Pancreas (tissue), 10 donors: ENCODE results near the gene ENDOV. TPM values are rescaled to one million over a fixed set of nuclear protein-coding genes. Genes with fewer than 3 reads are reported as not detected.

ENCODE experiments used
- ATAC-seq, 4 donors: fragments of 200-7000 bp; cut with Tn5 transposase; one replicate each; pipeline versions ENCODE4 v1.8.0 to v1.9.1; 2020; ENCODE audit warnings: mild to moderate bottlenecking in 4 of 4, moderate library complexity in 4 of 4
- DNase-seq, 6 donors: peaks; one replicate each; pipeline ENCODE4 v3.0.0-alpha.2; 2020
- FAIRE-seq: peaks from 2 replicates; lab custom pipeline; 2012; peaks lifted over from hg19 to GRCh38; lab: Jason Lieb, UNC
- H3K27ac ChIP-seq, 4 donors: fragments of 200-600 bp; sonication (generic); 1 replicate in 3 of 4; 2 replicates in 1 of 4; pipeline versions ENCODE4 v1.5.0 to v1.8.0; 2020
- H3K27me3 ChIP-seq, 4 donors: fragments of 200-600 bp; one replicate each; pipeline ENCODE4 v1.8.0; 2021
- H3K36me3 ChIP-seq, 3 donors: fragments of 200-600 bp; sonication (generic) in 1 of 3; one replicate each; pipeline versions ENCODE4 v1.5.0 to v1.8.0; 2020 to 2021
- H3K4me1 ChIP-seq, 3 donors: fragments of 200-600 bp; one replicate each; pipeline ENCODE4 v1.8.0; 2021
- H3K4me3 ChIP-seq, 4 donors: fragments of 200-600 bp; sonication (generic) in 2 of 4; one replicate each; pipeline versions ENCODE4 v1.5.0 to v1.8.0; 2020 to 2021
- H3K9me3 ChIP-seq, 4 donors: fragments of 200-600 bp; one replicate each; pipeline ENCODE4 v1.8.0; 2021
- CTCF ChIP-seq, 4 donors: fragments of 200-600 bp; sonication (generic) in 3 of 4; IDR thresholded peaks; one replicate each; pipeline versions ENCODE4 v1.5.0 to v1.8.0; 2021; ENCODE audit warnings: antibody characterized with exemption in 4 of 4
- WGBS, 2 donors: extraction: QIAGEN DNeasy Blood & Tissue Kit; methylation state at CpG; one replicate each; pipeline ENCODE4 v1.1.7; 2013; 5-methylcytosine and 5-hydroxymethylcytosine counted together
- intact Hi-C, 3 donors: fragments of 100-400 bp; cut with DNase I; formaldehyde crosslinking; loops; one replicate each; pipeline versions ENCODE4 v1.11.1 to v1.14.2; 2022
- polyA plus RNA-seq, 2 donors: library from polyadenylated mRNA; stranded (reverse); fragments of 200-250 nt; gene quantifications; one replicate each; pipeline ENCODE4 v1.2.3, GENCODE V29; 2013
- total RNA-seq, 6 donors: library from RNA; stranded (reverse); fragmentation: NEBNext Ultra II Directional in 4 of 6; extraction: Animal tissue kit (Norgen Biotek cat#: 25700) in 4 of 6; gene quantifications; one replicate each; pipeline versions ENCODE4 v1.2.1 to v1.2.4, GENCODE V29; 2021 to 2023
- donor health status: healthy with polysubstance abuse.
- donor health status: DM: no; HTN: no; CAD: no; lungs with moderate emphysema.
- donor health status: DM: no; HTN: no; CAD: no.
- donor health status: control.
- donor health status: control.
- donor health status: Bipolar disorder and iron deficiency.
- donor health status: DM: yes; HTN: yes; CAD: no.
- donor health status: DM: no; HTN: no; CAD: no.
- donor health status: DM: no; HTN: no; CAD: no.
- donor health status: DM: yes; HTN: yes; CAD: no.

Gene ENDOV
- total and polyA plus RNA-seq, 8 donors, result 8.7 to 20.4 (median 12.9) TPM

GRCh38 chr17:80442764-80443163, 27.8 kb downstream of the ENDOV start:
- DNase-seq (no peak), FAIRE-seq (no peak), ATAC-seq (no peak)
- intact Hi-C loops, result no loop called here
- Histone ChIP-seq H3K36me3 (no peaks in the 10 kb centered on the region), H3K27ac (no peak overlapping the region), H3K4me3 (no peak overlapping the region), H3K27me3 (no peaks in the 10 kb centered on the region), H3K4me1 (peaks cover 0 to 8% (median 6%) of the 10 kb centered on the region in 3 donors), H3K9me3 (no peaks in the 10 kb centered on the region)
- 69 to 93% methylated on average over 4 of the region's 4 CpGs for WGBS, 2 donors
- TF ChIP-seq CTCF (IDR thresholded peaks at IDR 0.05), result no peak

GRCh38 chr17:80443498-80443897, 28.5 kb downstream of the ENDOV start:
- no peak for TF ChIP-seq CTCF (IDR thresholded peaks at IDR 0.05)
- intact Hi-C loops, result no loop called here
- DNase-seq (peak in 2 of 6 donors; percentile 18 to 56), ATAC-seq (no peak), FAIRE-seq (no peak)
- WGBS, 2 donors, result 33 to 71% methylated on average over 9 to 12 of the region's 12 CpGs
- Histone ChIP-seq H3K4me3 (no peak overlapping the region), H3K27me3 (no peaks in the 10 kb centered on the region), H3K27ac (no peak overlapping the region), H3K4me1 (peaks cover 0 to 8% (median 6%) of the 10 kb centered on the region in 3 donors), H3K36me3 (no peaks in the 10 kb centered on the region), H3K9me3 (no peaks in the 10 kb centered on the region)

GRCh38 chr17:80443916-80444643, 29.1 kb downstream of the ENDOV start:
- no peak for TF ChIP-seq CTCF (IDR thresholded peaks at IDR 0.05)
- Histone ChIP-seq H3K9me3 (no peaks in the 10 kb centered on the region), H3K4me3 (no peak overlapping the region), H3K36me3 (no peaks in the 10 kb centered on the region), H3K27ac (no peak overlapping the region), H3K4me1 (peaks cover 0 to 8% (median 6%) of the 10 kb centered on the region in 3 donors), H3K27me3 (no peaks in the 10 kb centered on the region)
- intact Hi-C loops, result no loop called here
- WGBS, 2 donors, result 69 to 78% methylated on average over 29 to 31 of the region's 31 CpGs
- peak in 2 of 6 donors; percentile 19 to 62 for DNase-seq
- no peak for ATAC-seq
- no peak for FAIRE-seq

- ATAC-seq (no peak), DNase-seq (peak in 1 of 6 donors; percentile 69), FAIRE-seq (no peak)
- H3K4me3 ChIP-seq, result no peak overlapping the region
- intact Hi-C loops, result no loop called here
- no peak overlapping the region for H3K27ac ChIP-seq
- WGBS, 2 donors, result 70 to 84% methylated on average over 4 to 5 of the region's 6 CpGs
- H3K4me1 ChIP-seq, result peaks cover 0 to 8% (median 6%) of the 10 kb centered on the region in 3 donors
- TF ChIP-seq CTCF (IDR thresholded peaks at IDR 0.05), result no peak
- no peaks in the 10 kb centered on the region for H3K27me3 ChIP-seq
- no peaks in the 10 kb centered on the region for H3K36me3 ChIP-seq
- no peaks in the 10 kb centered on the region for H3K9me3 ChIP-seq
Measured at GRCh38 chr17:80444644-80444979, 29.6 kb downstream of the ENDOV start.
